Peyer's patch (tissue), 4 donors: ENCODE data around the gene CARMIL1.

Experiments used
- POLR2A ChIP-seq, 2 donors: fragments of 450-650 bp; IDR thresholded peaks; one replicate each; pipeline ENCODE4 v1.5.1; 2017; ENCODE audit warnings: antibody characterized with exemption in 2 of 2, mild to moderate bottlenecking in 2 of 2, moderate library complexity in 2 of 2
- TF ChIP-seq, protein P1 (sequence below), 6 experiments: fragments of 450-650 bp in 4 of 6; fragments of 200-600 bp in 2 of 6; sonication (generic) in 1 of 6; IDR thresholded peaks; one replicate each; pipeline ENCODE4 v1.5.1; 2017 to 2019; ENCODE audit warnings: antibody characterized with exemption in 6 of 6, mild to moderate bottlenecking in 3 of 6, moderate library complexity in 1 of 6

DNA sequence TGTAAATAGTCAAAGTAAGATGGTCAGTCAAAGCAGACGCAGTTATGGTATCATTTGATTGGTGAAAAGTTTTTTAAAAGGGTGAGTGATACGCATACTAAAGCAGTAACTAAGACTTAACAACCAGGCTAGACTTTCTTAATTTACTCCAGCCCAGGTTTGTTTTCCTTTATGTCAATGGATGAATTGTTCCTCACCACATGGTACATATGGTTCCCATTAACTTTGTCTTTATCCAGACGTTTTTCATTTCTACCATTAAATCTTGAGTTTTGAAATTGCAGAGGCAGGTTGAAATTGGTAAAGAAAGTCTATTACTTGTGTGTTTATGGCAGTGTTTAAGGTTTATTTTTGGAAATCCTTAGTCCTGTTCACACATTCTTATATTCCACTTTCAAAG lies 274.3 kb downstream of the CARMIL1 start:
- TF ChIP-seq, protein P1, sequence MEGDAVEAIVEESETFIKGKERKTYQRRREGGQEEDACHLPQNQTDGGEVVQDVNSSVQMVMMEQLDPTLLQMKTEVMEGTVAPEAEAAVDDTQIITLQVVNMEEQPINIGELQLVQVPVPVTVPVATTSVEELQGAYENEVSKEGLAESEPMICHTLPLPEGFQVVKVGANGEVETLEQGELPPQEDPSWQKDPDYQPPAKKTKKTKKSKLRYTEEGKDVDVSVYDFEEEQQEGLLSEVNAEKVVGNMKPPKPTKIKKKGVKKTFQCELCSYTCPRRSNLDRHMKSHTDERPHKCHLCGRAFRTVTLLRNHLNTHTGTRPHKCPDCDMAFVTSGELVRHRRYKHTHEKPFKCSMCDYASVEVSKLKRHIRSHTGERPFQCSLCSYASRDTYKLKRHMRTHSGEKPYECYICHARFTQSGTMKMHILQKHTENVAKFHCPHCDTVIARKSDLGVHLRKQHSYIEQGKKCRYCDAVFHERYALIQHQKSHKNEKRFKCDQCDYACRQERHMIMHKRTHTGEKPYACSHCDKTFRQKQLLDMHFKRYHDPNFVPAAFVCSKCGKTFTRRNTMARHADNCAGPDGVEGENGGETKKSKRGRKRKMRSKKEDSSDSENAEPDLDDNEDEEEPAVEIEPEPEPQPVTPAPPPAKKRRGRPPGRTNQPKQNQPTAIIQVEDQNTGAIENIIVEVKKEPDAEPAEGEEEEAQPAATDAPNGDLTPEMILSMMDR (IDR thresholded peaks at IDR 0.05): no peak
- TF ChIP-seq POLR2A (IDR thresholded peaks at IDR 0.05): no peak
